GM12874 (cell line): Measurements from ENCODE around the gene ENO2.

Experiments used
- TF ChIP-seq, protein P1 (sequence below): IDR thresholded peaks from 2 replicates; pipeline ENCODE4 v1.5.1; 2011; ENCODE audit warnings: low read depth, mild to moderate bottlenecking, control low read depth, low read length, moderate library complexity; ENCODE audit not compliant: insufficient read depth

ENO2 gene

GRCh38 chr12:6912164-6912935 is 2.0 kb upstream of the ENO2 start:
- TF ChIP-seq, protein P1, sequence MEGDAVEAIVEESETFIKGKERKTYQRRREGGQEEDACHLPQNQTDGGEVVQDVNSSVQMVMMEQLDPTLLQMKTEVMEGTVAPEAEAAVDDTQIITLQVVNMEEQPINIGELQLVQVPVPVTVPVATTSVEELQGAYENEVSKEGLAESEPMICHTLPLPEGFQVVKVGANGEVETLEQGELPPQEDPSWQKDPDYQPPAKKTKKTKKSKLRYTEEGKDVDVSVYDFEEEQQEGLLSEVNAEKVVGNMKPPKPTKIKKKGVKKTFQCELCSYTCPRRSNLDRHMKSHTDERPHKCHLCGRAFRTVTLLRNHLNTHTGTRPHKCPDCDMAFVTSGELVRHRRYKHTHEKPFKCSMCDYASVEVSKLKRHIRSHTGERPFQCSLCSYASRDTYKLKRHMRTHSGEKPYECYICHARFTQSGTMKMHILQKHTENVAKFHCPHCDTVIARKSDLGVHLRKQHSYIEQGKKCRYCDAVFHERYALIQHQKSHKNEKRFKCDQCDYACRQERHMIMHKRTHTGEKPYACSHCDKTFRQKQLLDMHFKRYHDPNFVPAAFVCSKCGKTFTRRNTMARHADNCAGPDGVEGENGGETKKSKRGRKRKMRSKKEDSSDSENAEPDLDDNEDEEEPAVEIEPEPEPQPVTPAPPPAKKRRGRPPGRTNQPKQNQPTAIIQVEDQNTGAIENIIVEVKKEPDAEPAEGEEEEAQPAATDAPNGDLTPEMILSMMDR, result no peak

DNA sequence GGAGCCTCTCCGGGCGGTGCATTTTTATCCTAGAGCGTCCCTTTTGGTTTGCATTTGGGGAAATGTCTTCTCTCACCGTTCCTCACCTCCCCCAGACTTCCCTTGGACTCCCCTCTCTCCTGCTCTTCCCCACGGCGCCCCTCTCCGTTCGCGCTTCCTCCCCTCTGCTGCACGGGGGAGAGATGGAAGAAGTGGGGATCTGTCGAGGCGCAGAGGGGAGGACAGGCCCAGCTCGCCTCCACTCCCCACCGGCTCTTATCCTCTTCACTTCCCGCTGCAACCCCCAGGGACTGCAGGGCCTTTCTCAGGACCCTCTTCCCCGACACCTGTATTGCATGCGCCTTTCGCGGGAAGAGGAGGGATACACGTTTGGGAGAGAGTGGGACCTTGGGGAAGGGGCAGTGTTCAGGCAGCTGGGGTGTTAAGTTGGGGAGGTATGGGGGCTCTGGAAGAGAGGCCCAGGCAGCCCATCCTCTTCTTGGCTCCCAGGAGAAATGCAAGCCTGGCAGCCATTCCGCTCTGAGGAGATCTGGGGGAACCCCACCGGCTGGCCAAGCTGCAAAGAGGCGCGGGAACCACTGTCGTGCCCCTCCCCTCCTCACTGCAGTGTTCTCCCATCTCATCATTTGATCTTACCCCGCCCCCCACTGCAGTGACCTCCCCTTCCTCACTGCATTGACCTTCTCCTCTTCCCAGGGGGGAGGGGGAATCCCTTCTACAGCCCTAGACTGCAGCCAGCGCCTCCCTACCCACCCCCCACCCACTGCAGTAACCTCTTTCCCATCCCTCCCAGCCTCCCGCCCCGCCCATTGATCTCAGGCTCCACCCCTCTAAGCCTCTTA is 788 bp downstream of the ENO2 start:
- TF ChIP-seq, protein P1, result no peak

DNA sequence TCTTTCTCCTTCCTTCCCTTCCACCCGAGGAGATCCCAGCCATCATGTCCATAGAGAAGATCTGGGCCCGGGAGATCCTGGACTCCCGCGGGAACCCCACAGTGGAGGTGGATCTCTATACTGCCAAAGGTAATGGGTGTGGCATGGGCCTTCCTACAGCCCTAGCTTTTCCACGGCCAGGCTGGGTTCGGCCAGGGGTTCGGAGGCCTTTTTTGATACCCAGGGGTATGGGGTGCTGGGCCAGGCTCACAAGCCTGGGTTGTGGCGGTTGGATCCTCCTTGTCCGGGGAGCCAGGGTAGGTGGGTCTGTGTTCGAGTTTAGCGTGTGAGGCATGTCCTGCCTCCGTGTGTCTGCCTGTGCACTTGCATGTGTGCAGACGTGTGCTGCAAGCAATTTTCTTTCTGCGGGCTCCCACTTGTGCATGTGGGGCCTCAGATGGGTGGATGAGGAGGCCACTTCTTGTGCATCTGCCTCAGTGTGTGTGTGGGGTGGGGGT is 1.5 kb downstream of the ENO2 start:
- TF ChIP-seq, protein P1, result no peak

- TF ChIP-seq, protein P1, result no peak
Measured at GRCh38 chr12:6916426-6917200, 2.2 kb downstream of the ENO2 start.

- TF ChIP-seq, protein P1, result no peak
Measured at GRCh38 chr12:6917491-6918231, 3.3 kb downstream of the ENO2 start.

GRCh38 chr12:6919588-6919987 is 5.2 kb downstream of the ENO2 start:
- TF ChIP-seq, protein P1, result no peak
